ENCODE measurements around the gene MLC1. TPM values are rescaled to one million over a fixed set of nuclear protein-coding genes. Genes with fewer than 3 reads are reported as not detected.
A peak's percentile ranks its signal among the peaks of the same experiment; 100 is the strongest.

The MLC1 gene
- polyA plus RNA-seq, 1 donor from 2014 or later: 0.08 TPM

- Mint-ChIP-seq H3K4me3 (no peak overlapping the region), H3K27ac (no peak overlapping the region), H3K27me3 (peaks cover 29% of the 10 kb centered on the region)
These were observed 38.6 kb downstream of the MLC1 start for GRCh38 chr22:50046481-50047245.

DNA sequence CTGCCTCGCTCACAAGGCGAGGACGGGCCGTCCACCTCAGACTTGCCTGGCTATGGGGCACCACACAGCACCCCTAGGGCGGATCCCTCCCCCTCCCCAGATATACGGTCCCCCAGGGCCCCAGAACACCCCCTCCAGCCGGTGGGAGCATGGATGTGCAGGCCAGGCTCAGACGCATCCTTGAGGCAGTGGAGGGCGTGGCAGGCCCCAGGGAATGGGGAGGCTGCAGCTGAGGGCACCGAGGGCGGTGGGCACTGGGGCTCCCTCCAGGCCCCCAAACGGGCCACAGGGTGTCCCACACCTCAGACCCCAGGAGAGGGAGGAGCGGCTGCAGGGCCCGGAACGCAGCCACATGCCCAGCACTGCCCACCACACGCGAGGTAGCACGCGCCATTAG is 39.2 kb downstream of the MLC1 start:
- H3K27ac Mint-ChIP-seq: no peak overlapping the region

More at GRCh38 chr22:50046481-50047245, 38.6 kb downstream of the MLC1 start:
- H3K9me3 Mint-ChIP-seq: no peaks in the 10 kb centered on the region
- H3K4me1 Mint-ChIP-seq: peaks cover 0 to 7% (median 0%) of the 10 kb centered on the region in 3 donors
- H3K36me3 Mint-ChIP-seq: peaks cover 2% of the 10 kb centered on the region

DNA sequence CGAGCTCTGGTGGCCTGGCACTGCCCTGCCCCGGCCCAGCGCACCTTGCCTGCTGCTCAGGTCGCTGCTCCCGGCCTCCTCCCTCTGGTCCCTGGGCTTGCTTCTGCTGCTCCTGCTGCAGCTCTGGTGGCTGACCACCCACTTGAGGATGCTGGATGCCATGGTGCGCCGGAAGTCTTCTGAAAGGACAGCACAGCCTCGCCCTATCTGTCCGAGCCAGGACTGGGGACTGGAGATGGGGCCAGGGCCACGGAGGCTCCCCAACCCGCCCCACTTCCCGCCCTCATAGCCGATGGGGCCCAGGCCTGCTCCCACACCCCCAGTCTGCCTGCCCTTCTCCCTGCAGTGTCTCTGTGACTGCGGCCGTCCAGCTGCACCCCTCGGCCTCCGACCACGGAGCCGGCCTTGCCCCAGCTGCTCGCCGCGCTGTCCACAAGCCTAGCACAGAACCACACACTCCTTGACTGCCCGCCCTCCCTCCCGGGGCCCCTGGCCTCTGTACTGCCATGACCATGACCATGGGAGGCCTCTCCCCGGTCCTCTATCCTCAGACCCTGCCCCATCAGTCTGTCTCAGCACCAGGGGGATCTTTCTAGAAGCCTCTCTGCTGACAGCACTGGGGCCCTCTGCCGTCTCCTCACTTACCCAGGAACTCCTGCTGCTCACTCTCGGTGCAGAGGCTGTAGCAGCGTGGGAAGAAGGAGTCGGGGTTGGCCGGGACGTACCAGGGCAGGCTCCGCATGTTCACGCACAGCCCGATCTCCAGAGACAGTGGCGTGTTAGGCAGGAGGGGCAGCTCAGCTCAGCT is 39.8 kb downstream of the MLC1 start:
- Mint-ChIP-seq H3K4me1 (peaks cover 0 to 7% (median 0%) of the 10 kb centered on the region in 3 donors), H3K36me3 (no peaks in the 10 kb centered on the region), H3K9me3 (no peaks in the 10 kb centered on the region), H3K27me3 (peaks cover 22% of the 10 kb centered on the region), H3K4me3 (peak overlapping the region in 1 of 4 donors; percentile 5), H3K27ac (no peak overlapping the region)

More for the DNA sequence above, 39.2 kb downstream of the MLC1 start:
- H3K27me3 Mint-ChIP-seq: peaks cover 26% of the 10 kb centered on the region
- H3K4me1 Mint-ChIP-seq: peaks cover 0 to 7% (median 0%) of the 10 kb centered on the region in 3 donors
- peaks cover 2% of the 10 kb centered on the region for H3K36me3 Mint-ChIP-seq
- H3K9me3 Mint-ChIP-seq: no peaks in the 10 kb centered on the region
- H3K4me3 Mint-ChIP-seq: no peak overlapping the region

DNA sequence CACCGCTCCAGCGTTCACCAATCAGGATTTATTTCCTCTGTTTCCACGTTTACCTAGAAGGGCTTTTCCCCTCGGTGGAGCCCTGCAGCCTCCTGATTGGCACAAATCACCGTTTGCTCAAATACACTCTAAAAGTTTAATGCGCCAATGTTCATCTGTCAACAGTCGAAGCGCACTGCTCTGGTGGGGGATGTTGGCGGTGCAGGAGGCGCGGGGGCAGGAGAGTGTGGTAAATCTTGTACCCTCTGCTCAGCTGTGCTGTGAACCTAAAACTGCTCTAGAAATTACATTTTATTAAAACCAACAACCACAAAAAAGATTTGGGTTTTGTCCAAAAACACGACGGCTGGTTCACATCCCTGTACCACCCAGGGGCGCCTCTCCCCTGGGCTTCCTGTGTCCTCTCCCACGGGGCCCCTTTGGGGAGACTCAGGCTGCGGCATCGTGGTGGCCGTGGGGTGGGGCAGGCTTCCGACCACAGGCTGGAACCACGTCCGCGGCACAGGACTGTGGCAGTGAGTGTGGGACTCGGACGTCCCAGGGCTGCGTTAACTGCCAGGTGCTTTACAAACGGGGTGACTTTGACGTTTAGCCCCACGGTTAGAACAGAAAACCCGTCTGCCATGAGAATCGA is 40.6 kb downstream of the MLC1 start:
- peaks cover 22% of the 10 kb centered on the region for H3K27me3 Mint-ChIP-seq
- no peaks in the 10 kb centered on the region for H3K9me3 Mint-ChIP-seq
- H3K4me3 Mint-ChIP-seq: no peak overlapping the region
- peaks cover 0 to 7% (median 0%) of the 10 kb centered on the region in 3 donors for H3K4me1 Mint-ChIP-seq
- H3K27ac Mint-ChIP-seq: no peak overlapping the region
- no peaks in the 10 kb centered on the region for H3K36me3 Mint-ChIP-seq

DNA sequence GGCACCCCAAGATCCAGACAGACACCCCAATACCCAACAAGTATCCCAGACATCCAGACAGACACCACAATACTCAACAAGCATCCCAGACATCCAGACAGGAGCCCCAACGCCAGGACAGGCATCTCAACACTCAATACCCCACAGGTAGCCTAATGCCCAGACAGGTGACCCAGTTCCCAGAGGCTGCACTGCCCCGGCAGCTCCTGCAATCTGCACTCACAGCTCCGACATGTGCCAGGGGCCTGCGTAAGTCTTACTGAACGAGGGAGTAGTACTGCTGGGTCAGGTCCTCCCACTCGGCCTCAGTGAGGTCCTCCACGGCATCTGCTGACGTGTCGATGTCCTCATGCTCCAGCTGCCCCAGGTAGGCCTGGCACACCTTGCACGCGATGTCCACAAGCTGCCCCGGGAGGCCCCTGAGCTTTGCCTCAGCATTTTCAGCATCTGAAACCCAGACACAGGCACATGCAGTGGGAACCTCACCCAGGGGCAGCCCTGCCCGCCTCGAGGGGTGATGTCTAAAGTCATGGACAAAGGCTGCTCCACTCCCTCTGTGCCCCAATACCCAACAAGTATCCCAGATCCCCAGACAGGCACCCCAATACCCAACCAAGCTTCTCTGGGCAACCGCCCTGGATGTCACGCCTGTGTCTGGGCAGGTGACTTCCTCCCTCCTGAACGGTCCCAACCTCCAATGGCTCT is 43.7 kb downstream of the MLC1 start:
- H3K36me3 Mint-ChIP-seq: no peaks in the 10 kb centered on the region
- H3K4me1 Mint-ChIP-seq: peaks cover 0 to 7% (median 0%) of the 10 kb centered on the region in 3 donors
- no peak overlapping the region for H3K27ac Mint-ChIP-seq
- peaks cover 0 to 13% (median 10%) of the 10 kb centered on the region in 3 donors for H3K9me3 Mint-ChIP-seq
- H3K27me3 Mint-ChIP-seq: peaks cover 17% of the 10 kb centered on the region
- H3K4me3 Mint-ChIP-seq: no peak overlapping the region

- H3K9me3 Mint-ChIP-seq: peaks cover 0 to 13% (median 10%) of the 10 kb centered on the region in 3 donors
- peaks cover 17% of the 10 kb centered on the region for H3K27me3 Mint-ChIP-seq
- no peak overlapping the region for H3K4me3 Mint-ChIP-seq
- H3K27ac Mint-ChIP-seq: no peak overlapping the region
- peaks cover 0 to 7% (median 0%) of the 10 kb centered on the region in 3 donors for H3K4me1 Mint-ChIP-seq
- H3K36me3 Mint-ChIP-seq: no peaks in the 10 kb centered on the region
These were observed 44.5 kb downstream of the MLC1 start for GRCh38 chr22:50040717-50041116.

DNA sequence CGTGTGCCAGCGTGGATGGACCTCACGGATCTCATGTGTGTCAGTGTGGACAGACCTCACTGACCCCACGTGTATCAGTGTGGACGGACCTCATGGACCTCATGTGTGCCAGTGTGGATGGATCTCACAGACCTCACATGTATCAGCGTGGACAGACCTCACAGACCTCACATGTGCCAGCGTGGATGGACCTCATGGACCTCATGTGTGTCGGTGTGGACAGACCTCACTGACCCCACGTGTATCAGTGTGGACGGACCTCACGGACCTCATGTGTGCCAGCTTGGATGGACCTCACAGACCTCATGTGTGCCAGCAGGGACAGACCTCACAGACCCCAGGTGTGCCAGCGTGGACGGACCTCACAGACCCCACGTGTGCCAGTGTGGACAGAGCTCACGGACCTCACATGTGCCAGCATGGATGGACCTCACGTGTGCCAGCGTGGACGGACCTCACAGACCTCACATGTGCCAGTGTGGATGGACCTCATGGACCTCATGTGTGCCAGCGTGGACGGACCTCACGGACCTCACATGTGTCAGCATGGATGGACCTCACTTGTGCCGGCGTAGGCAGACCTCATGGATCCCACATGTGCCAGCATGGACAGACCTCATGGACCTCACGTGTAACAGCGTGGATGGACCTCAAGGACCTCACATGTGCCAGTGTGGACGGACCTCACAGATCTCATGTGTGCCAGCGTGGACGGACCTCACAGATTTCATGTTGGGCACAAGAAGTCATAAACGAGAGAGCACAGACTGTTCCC is 45.4 kb downstream of the MLC1 start:
- Mint-ChIP-seq H3K4me1 (peaks cover 0 to 7% (median 0%) of the 10 kb centered on the region in 3 donors), H3K27me3 (peaks cover 17% of the 10 kb centered on the region)

GRCh38 chr22:50035976-50036724 is 49.1 kb downstream of the MLC1 start:
- no peaks in the 10 kb centered on the region for H3K36me3 Mint-ChIP-seq
- H3K4me1 Mint-ChIP-seq: no peaks in the 10 kb centered on the region
- peaks cover 5% of the 10 kb centered on the region for H3K27me3 Mint-ChIP-seq
- H3K27ac Mint-ChIP-seq: no peak overlapping the region
- no peak overlapping the region for H3K4me3 Mint-ChIP-seq
- H3K9me3 Mint-ChIP-seq: peaks cover 0 to 13% (median 10%) of the 10 kb centered on the region in 3 donors

More for the DNA sequence above, 45.4 kb downstream of the MLC1 start:
- H3K36me3 Mint-ChIP-seq: no peaks in the 10 kb centered on the region
- no peak overlapping the region for H3K4me3 Mint-ChIP-seq
- H3K9me3 Mint-ChIP-seq: peaks cover 0 to 13% (median 10%) of the 10 kb centered on the region in 3 donors
- H3K27ac Mint-ChIP-seq: no peak overlapping the region

DNA sequence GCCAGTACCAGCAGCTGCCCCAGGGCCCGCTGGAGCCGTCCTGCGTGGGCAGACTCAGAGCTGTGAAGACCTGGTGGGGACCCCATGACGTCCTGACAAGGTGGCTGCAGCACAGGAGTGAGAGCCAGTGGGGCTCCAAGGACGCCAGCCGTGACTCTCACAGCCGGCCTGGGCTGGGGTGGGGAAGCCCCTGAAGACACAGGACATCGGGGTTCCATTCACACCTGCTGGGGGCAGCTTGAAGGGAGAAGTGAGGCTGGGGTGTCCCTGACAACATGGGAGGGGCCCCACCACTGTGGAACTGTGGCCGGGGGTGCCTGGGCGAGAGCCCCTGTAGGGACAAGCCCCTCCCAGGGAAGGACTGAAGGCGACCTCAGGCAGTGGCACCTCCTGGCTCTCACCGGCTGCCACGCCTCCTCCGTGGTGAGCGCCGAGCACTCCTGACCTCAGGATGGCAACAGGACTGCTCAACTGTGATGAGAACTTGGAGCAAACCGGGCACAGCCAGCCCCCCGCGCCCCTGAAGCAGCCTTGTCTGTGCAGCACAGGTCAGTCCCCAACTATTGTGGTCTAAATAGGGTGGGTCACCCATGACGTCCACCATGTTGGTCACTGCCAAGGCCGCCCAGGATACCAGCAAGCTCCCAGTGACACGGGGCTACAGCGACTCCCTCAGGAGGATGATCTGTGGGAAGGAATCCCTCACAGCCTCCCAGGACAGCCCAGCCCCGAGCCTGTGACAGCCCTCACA is 49.9 kb downstream of the MLC1 start:
- Mint-ChIP-seq H3K4me1 (no peaks in the 10 kb centered on the region), H3K4me3 (no peak overlapping the region), H3K27me3 (peaks cover 6% of the 10 kb centered on the region), H3K27ac (no peak overlapping the region), H3K36me3 (no peaks in the 10 kb centered on the region), H3K9me3 (peaks cover 0 to 13% (median 10%) of the 10 kb centered on the region in 3 donors)

- Mint-ChIP-seq H3K4me3 (peak overlapping the region in 1 of 4 donors; percentile 12), H3K4me1 (no peaks in the 10 kb centered on the region), H3K36me3 (no peaks in the 10 kb centered on the region), H3K27ac (no peak overlapping the region), H3K9me3 (peaks cover 0 to 11% (median 10%) of the 10 kb centered on the region in 3 donors), H3K27me3 (peaks cover 8% of the 10 kb centered on the region)
These were observed 50.8 kb downstream of the MLC1 start for GRCh38 chr22:50034126-50035081.

DNA sequence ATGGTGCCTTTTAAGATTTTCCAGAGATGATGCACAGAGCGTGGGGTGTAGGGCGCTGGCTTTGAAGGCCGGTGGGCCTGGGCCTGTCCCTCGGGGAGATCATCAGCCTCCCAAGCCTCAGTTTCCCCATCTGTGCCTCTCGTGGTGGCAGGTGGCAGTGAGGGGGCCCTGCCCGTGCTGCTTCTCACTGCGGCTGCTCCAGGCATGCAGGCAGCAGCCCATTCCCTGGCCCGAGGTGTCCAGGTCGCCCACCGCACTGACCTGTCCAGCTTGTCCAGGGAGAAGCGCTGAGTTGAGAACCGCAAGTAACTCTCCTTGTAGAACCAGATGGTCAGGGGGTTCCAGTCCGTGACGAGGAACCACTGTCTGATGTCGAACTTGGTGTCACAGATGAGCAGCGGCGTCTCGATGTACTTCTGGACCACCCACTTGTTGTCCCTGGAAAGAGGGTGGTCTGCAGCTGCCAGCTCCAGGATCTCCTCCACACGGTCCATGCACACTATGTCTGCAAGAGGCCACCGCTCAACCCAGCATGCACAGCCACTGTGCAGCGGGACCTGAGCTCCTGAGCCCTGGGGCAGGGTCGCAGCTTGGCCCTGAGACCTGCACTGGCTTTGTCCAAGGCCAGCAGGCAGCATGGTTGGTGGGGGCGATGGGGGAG is 52.2 kb downstream of the MLC1 start:
- Mint-ChIP-seq H3K36me3 (no peaks in the 10 kb centered on the region), H3K9me3 (peaks cover 0 to 6% (median 4%) of the 10 kb centered on the region in 3 donors), H3K27me3 (peaks cover 8% of the 10 kb centered on the region), H3K4me1 (no peaks in the 10 kb centered on the region), H3K27ac (no peak overlapping the region), H3K4me3 (peak overlapping the region in 1 of 4 donors; percentile 17)
